MM.1S (cell line): ENCODE measurements around the gene LRPAP1.

ENCODE experiments used
- CTCF ChIP-seq: fragments of 300-600 bp; sonication (generic); IDR thresholded peaks from 2 replicates; pipeline ENCODE4 v1.5.1; 2016; ENCODE audit warnings: antibody characterized with exemption, low read length, mixed read lengths
- EZH2 ChIP-seq: fragments of 300-600 bp; sonication (generic); optimal IDR thresholded peaks from 2 replicates; pipeline ENCODE3; 2017; ENCODE audit warnings: low read depth, mild to moderate bottlenecking, antibody characterized with exemption, low read length, mixed read lengths
- EZH2phosphoT487 ChIP-seq: fragments of 300-600 bp; sonication (generic); IDR thresholded peaks from 2 replicates; pipeline ENCODE4 v1.6.1; 2018; ENCODE audit warnings: antibody characterized with exemption, low read length

GRCh38 chr4:3522651-3523050 is 9.6 kb downstream of the LRPAP1 start:
- TF ChIP-seq CTCF (no peak), EZH2 (no peak), EZH2phosphoT487 (no peak)
